ENCODE measurements around the gene AIPL1. TPM values are rescaled to one million over a fixed set of nuclear protein-coding genes. Genes with fewer than 3 reads are reported as not detected.

The AIPL1 gene
- total RNA-seq, 1 experiment from 2014 or later = not detected

DNA sequence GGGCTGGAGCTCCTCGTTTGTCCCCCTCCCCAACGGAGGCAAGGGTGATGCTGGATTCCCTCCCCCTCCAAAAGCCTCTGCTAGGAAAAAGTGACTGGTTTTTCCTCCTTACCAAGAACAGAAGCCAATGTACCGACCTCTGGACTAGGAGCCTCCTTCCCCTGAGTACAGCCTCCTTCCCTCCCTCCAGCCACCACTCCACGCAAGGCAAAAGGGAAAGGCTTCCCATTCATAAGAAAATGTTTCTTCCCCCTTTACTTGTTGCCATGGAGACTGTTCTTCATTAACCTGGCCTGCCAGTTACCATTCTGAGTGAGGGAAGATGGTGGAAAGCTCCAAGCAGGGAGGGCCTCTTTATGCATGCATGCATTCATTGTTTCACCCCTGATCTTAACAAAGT, 5.0 kb upstream of the AIPL1 start:
- H3K27me3 ChIP-seq = no peaks in the 10 kb centered on the region
- no peak for DNase-seq

DNA sequence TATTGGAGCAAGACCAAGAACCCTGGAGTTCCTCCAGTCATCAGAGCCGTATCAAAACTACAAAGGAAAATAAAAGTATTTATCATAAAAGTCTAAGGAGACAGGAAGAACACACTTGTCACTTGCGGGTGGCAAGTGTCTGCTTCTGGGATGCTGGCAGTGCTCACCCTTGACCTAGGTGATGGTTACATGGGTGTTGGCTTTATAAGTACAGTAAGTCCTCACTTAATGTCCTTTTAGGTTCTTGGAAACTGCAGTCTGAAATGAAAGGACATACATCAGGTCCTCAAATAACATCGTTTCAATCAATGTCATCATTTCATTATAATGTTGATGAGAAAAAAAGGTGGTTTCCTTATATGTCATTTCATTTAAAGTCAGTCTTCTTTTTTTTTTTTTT, 3.0 kb upstream of the AIPL1 start:
- H3K36me3 ChIP-seq = no peaks in the 10 kb centered on the region
- H3K4me3 ChIP-seq = no peak overlapping the region
- no peaks in the 10 kb centered on the region for H3K9me3 ChIP-seq
- DNase-seq = no peak
- no peaks in the 10 kb centered on the region for H3K27me3 ChIP-seq

More for the DNA sequence above, 5.0 kb upstream of the AIPL1 start:
- Histone ChIP-seq H3K9me3 (no peaks in the 10 kb centered on the region), H3K36me3 (no peaks in the 10 kb centered on the region), H3K4me3 (no peak overlapping the region)

DNA sequence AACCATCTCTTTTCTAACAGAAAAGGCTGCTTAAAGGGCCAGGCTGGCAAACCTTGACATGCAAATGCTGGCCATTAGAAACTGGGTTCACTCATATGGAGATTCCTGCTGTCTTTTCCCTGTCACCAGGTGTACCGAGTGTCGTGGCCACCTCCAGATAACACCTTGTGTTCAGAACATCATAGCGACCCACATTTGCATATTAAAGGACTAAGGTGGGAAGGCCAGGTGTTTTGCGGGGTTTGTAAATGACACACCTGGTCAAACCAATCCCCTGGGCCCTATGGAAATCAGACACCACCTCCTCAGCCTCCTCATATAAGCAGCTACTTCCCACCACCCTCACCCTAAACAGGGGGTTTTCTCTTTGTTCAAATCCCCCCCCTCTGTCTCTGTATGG, 2.5 kb upstream of the AIPL1 start:
- Histone ChIP-seq H3K36me3 (no peaks in the 10 kb centered on the region), H3K27me3 (no peaks in the 10 kb centered on the region), H3K4me3 (no peak overlapping the region), H3K9me3 (no peaks in the 10 kb centered on the region)
- DNase-seq = no peak

DNA sequence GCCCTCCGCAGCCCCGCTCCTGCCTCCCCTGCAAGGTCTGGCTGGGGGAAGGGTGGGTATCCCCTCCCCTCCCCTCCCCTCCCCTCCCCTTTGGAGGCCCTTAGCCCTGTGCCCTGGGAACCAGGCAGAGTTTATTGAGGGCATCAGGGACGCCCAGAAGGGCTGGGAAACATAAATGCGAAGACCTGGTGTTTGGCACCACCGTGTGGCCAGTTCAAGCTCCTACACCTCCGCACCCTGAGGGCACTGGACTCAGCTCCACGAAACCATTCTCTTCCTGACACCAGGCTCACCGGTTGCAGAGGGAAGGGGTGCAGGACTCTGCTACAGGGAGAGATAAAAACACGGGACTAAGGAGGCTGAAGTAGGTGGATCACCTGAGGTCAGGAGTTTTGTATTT, 1.0 kb upstream of the AIPL1 start:
- H3K9me3 ChIP-seq = no peaks in the 10 kb centered on the region
- no peak overlapping the region for H3K4me3 ChIP-seq
- no peaks in the 10 kb centered on the region for H3K36me3 ChIP-seq
- no peaks in the 10 kb centered on the region for H3K27me3 ChIP-seq
- peak; percentile 23 for DNase-seq

DNA sequence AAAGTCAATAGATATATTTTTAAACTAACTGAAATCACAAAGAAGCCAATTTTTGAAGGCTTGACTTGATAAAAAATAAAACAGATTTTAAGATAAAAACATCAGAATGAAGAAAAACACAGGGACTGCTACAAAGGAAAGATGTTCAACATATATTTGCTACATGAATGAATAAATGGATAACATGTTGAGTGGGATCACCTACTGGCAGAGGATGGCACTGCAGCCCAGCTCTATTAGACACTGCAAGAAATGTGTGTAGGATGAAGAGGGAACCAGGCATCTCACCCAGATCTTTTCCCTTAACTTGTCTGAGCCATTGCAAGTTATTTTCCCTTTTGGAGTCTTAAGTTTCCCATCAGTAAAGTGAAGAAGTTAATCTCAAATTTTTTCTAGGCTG, 4.2 kb downstream of the AIPL1 start:
- Histone ChIP-seq H3K36me3 (no peaks in the 10 kb centered on the region), H3K4me3 (no peak overlapping the region), H3K27me3 (no peaks in the 10 kb centered on the region), H3K9me3 (no peaks in the 10 kb centered on the region)
- DNase-seq = no peak

DNA sequence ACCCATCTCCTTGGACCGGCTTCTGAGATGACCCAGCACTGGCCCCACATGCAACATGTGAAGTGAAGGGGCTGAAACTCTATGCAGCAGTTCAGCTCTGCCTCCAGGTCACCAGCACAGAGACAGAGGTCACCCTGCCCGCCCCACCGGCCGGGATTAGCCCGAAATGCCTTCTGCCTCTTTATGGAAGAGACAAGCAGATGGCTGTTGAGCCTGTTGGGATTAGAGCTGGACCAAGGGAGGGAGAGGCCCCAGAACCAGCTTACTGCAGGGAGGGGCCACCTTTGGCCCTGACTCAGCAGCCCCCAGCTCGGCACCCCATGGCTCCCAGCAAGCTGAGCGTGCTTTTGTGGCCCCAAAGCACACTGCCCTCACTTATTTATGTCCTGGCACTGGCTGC, 5.7 kb downstream of the AIPL1 start:
- Histone ChIP-seq H3K4me3 (no peak overlapping the region), H3K36me3 (no peaks in the 10 kb centered on the region), H3K9me3 (no peaks in the 10 kb centered on the region), H3K27me3 (no peaks in the 10 kb centered on the region)
- no peak for DNase-seq

DNA sequence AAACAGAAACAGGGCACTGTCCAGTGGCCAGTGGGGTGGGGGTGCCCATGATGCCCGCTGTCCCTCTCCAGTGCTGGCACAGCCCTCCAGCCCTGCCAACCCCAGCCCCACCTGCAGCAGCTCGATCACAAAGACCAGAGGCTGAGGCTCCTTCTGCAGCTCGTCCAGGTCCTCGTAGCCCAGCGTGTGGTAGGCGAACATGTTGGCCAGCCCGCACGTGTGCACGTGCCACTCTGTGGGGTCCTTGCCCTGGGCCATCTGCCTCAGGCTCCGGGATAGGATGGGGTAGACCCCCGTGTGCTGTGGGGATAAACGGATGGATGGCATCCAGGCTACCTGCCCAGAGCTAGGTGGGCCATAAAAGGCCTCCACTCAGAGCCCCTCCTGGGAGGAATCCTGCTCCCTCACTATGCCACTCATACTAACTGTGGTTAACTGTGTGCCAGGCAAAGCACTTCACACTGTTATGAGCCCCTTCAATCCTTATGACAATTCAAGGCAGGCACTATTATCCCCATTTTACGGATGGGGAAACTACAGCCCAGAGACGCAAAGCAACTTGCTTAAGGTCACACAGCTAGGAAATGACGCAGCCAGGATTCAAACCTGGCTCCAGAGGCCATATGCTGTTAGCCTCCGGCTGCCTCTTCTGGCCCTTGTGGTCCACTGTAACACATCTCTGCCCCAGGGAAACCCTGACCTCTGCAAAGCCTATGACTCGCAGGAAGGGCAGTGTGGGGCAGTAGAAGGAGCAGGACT, 6.5 kb downstream of the AIPL1 start:
- no peaks in the 10 kb centered on the region for H3K36me3 ChIP-seq
- H3K9me3 ChIP-seq = no peaks in the 10 kb centered on the region
- no peak for DNase-seq
- H3K4me3 ChIP-seq = no peak overlapping the region
- no peaks in the 10 kb centered on the region for H3K27me3 ChIP-seq

DNA sequence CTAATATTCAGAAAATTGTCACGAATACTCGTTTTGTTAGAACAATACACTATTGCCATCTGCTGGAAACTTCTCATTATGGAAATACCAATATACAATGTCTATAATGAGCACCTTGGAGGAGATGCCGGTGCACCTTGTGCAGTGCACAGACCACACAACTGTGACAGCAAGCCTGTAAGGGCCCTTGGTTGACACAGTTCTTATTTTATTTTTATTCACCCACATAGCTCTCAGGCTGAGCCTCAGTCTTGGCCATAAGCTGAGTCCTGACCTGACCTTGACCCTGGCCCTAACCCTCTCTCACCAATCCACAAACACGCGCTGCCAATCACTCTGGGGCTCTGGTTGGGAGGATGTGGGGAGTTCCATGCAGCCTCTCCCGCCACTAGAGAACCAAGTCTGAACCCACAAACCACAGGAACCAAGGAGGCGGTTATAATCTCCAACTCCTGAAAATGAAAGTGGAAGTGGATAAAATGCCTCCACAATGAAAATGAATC, 7.6 kb downstream of the AIPL1 start:
- Histone ChIP-seq H3K9me3 (no peaks in the 10 kb centered on the region), H3K27me3 (no peaks in the 10 kb centered on the region), H3K36me3 (no peaks in the 10 kb centered on the region), H3K4me3 (no peak overlapping the region)
- DNase-seq = no peak

DNA sequence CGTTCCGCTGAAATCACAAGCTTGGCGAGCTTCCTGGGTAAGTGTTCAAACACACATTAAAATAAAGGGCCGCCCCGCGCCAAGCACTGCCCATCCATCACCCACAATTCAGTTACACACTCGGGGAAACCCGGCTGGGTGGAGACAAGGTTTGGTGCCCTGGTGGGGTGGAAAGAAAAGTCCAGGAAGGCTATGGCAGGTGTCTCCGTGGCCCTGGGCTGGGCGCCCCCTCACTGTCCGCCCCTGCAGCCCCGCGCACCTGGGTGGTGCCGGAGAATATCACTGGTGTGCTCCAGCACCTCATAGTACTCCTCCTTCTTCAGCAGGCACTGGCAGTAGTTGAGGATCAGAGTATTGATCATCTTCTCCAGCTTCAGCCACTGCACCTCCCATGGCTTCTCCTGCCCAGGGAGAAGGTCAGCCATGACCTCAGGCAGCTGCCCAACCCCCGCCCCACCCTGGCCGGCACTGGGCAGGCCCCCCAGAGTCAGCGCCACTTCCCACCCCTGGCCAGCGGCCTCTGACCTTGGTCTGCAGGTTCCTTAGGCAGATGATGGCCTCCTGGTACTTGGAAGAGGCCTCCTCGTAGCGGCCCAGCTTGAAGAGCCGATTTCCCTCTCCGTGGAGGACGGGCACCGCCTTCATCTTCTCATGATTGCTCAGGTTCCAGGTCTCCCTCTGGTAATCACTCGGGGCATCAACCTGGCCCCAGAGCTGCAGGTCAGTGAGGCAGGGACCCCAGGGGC, 8.4 kb downstream of the AIPL1 start:
- H3K36me3 ChIP-seq = no peaks in the 10 kb centered on the region
- DNase-seq = no peak
- no peaks in the 10 kb centered on the region for H3K27me3 ChIP-seq
- H3K4me3 ChIP-seq = no peak overlapping the region
- H3K9me3 ChIP-seq = no peaks in the 10 kb centered on the region

DNA sequence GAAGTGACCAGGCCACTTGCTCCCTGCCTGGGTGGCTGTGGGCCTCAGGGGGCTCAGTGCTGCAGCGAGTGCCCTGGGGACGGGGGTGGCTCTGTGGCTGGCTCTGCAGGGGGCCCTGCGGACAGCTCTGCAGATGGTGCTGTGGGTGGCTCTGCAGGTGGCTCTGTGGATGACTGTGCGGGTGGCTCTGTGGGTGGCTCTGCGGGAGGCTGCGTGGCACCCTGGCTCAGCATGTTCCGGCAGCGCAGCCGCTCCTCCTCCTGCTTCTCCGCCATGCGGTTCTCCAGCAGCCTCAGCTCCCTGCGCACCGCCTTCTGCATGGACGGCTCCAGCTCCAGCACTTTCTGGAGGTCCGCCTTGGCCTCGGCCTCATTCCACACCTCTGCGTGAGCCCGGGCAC, 9.5 kb downstream of the AIPL1 start:
- no peak for DNase-seq
- no peak overlapping the region for H3K4me3 ChIP-seq
- no peaks in the 10 kb centered on the region for H3K9me3 ChIP-seq
- no peaks in the 10 kb centered on the region for H3K27me3 ChIP-seq
- H3K36me3 ChIP-seq = no peaks in the 10 kb centered on the region

DNA sequence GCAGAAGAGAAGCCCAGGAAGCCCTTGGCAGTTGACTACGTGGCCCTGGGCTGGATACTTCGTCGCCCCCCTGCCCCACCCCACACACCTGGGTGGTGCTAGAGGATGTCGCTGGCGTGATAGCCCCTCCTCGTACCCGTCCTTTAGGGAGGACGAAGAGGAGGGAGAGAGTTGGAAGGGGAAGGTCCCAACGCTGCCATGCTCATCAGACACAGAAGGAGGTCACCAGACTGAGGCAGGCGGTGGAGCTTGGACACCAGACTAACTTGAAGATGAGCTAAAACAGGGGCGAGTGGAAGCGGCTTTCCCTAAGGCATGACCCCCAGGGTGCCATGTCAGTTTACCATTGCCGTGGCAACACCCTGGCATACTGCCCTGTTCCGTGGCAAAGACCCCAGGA, 11.0 kb downstream of the AIPL1 start:
- no peaks in the 10 kb centered on the region for H3K9me3 ChIP-seq
- no peaks in the 10 kb centered on the region for H3K36me3 ChIP-seq
- DNase-seq = no peak
- H3K27me3 ChIP-seq = no peaks in the 10 kb centered on the region
- H3K4me3 ChIP-seq = no peak overlapping the region

DNA sequence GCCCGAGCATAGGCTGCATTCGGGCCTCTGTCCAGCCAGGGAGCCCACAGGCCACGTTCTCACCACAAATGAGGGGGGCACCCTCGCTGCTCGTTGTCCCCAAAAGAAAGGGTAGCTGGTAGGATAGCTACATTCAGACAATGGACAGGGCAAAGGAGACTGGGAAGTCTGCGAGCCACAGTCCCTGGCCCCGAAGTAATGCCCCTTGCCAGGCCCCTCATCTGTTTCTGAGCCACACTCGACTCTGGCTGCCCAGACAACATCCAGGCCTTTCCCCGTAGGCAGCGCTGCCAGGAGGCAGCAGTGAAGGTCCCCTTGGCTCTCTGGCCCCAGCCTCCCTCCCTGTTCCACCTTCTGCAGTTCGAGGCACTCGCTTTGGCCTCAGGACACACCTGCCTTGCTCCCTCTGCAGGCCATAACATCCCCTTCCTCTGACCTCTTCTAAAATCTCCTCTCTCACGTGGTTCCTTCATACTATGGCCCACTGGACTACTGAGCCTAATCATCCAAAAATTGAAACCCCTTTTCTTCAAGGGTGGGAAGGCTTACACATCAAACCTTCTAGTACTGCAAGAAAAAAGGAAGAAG, 12.2 kb downstream of the AIPL1 start:
- Histone ChIP-seq H3K4me3 (no peak overlapping the region), H3K27me3 (no peaks in the 10 kb centered on the region), H3K36me3 (no peaks in the 10 kb centered on the region), H3K9me3 (no peaks in the 10 kb centered on the region)
- DNase-seq = no peak

DNA sequence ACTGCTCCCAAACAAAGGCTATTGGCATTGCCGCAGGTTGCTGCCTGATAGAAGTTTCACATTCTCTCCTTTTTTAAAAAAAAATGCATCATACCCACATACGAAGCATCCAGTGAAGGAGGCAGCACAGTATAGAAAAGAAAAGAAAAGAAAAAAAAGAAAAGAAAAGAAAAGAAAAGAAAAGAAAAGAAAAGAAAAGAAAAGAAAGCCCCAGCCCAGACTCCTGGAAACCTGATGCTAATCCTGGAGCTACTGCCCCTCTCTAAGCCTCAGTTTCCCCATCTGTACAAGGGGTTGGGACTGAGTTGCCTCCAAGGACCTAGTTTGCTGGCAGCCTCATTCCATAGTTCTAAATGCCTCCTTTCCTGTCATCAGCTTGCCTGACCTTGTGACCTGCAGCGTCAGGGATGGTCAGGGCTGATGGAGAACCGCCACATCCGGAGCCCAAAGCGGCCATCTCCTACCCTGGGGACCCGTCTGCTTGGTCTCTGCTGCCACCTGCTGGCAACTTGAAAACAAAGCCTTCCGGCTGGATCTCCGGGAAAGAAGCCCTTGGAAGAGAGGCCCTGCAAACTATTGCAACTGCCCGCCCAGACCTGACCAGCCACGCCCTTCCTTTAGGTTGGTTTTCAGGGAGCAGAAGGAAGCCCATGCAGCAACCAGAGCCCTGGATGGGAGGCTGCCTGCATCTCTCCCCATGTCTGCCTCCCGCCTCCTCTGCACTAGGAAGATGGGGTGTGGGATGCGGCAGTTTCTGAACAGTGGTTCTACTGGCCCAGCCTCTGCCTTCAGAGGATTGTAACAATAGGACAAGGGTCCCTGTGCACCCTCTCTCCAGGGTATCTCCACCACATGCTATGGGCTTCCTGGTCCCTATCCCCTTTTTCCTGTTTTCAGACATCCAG, 13.0 kb downstream of the AIPL1 start:
- Histone ChIP-seq H3K4me3 (no peak overlapping the region), H3K36me3 (no peaks in the 10 kb centered on the region), H3K27me3 (no peaks in the 10 kb centered on the region), H3K9me3 (no peaks in the 10 kb centered on the region)
- peak; percentile 64 for DNase-seq

DNA sequence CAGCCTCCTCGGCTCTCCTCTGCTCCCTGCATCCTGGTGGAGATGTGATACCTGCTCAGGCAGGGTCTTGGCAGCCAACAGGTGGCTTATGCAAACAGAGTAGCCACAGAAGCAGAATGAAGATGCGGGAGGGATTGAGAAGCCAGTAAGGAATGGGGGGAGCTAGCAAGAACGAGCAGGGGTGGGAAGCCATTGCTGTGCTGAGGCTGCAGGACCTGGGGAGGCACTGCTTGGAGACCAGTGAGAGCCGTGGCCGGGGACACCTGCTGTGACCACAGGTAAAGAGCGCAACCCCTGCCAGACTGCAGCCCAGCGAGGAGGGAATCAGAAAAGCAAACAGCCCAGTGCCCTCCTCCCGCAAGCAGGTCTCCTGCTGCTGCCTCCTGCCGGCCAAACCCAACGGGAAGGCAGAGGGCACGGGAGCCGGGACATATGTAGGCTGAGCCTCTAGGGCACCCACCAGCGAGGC, 14.7 kb downstream of the AIPL1 start:
- Histone ChIP-seq H3K4me3 (no peak overlapping the region), H3K9me3 (no peaks in the 10 kb centered on the region), H3K27me3 (no peaks in the 10 kb centered on the region), H3K36me3 (no peaks in the 10 kb centered on the region)
- no peak for DNase-seq

DNA sequence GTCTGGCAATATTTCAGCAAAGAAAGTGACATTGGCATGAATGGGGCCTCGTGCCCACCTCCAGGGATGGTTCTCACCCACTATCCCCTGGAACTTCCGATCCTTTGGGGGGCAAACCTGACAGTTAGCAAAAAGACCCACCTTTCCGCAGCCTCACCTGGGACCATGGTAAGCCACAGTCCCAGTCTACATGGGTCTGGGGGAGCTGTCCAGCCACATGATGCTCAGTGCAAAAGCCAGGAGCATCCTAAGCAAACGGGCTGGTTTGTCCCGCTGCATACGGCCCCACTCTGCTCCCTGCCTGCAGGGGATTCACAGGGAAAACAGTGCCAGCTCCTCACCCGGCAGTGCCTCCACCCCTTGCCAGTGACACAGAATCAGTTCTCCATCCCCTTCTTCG, 19.3 kb downstream of the AIPL1 start:
- no peaks in the 10 kb centered on the region for H3K36me3 ChIP-seq
- DNase-seq = no peak
- no peak overlapping the region for H3K4me3 ChIP-seq
- H3K9me3 ChIP-seq = no peaks in the 10 kb centered on the region
- H3K27me3 ChIP-seq = no peaks in the 10 kb centered on the region

DNA sequence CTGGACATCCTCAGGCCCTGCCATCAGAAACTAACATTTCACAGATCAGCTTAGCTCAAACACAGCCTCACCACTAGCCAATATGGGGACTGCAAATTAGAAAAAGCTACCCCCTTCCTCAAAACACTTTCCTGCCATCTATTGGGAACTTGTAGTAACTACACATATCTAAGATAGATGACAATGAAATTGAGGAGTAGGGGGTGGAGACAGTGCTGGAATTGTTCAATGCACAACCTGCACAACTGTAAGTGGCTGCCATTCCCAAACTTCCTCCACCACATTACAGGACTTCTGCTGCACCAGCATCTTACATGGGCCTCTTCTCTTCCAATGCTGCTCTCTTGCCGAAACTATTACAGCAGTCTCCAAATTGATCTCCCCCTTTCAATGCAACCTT, 21.9 kb downstream of the AIPL1 start:
- no peak for DNase-seq
- Histone ChIP-seq H3K4me3 (no peak overlapping the region), H3K9me3 (no peaks in the 10 kb centered on the region), H3K27me3 (no peaks in the 10 kb centered on the region), H3K36me3 (no peaks in the 10 kb centered on the region)

DNA sequence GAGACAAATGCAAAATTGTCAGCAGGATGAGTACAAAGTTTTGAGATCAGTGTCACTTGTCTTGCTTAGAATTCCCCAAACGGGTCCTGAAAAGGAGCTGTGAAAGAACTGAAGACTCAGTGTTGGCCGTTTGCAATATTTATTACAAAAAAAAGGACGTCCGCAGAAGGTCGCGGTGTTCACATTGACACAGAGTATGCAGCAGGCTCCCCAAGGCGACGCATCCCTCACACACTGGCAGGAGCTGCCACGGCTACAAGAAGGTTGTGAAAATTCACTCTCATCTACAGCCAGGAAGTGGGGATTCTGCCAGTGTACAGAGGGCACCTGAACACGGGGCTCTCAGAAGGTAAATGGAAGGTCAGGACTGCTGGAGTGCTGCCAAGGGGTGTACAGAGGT, 26.2 kb downstream of the AIPL1 start:
- no peak for DNase-seq
- Histone ChIP-seq H3K36me3 (no peaks in the 10 kb centered on the region), H3K9me3 (no peaks in the 10 kb centered on the region), H3K27me3 (no peaks in the 10 kb centered on the region), H3K4me3 (no peak overlapping the region)

All from MG63 (cell line).